Sigmoid colon (tissue), 7 donors: ENCODE measurements around the gene AGBL2. TPM values are rescaled to one million over a fixed set of nuclear protein-coding genes. Genes with fewer than 3 reads are reported as not detected.

ENCODE experiments used
- DNase-seq: peaks from one replicate; pipeline ENCODE4 v3.0.0-alpha.2; 2019
- H3K27ac ChIP-seq, 4 donors: fragments of 200-600 bp; sonication (generic); one replicate each; pipeline ENCODE4 v1.5.1; 2016 to 2019; ENCODE audit warnings: mild to moderate bottlenecking in 1 of 4
- H3K27me3 ChIP-seq, 3 donors: fragments of 200-600 bp; sonication (generic); one replicate each; pipeline ENCODE4 v1.5.1; 2019; ENCODE audit warnings: mild to moderate bottlenecking in 1 of 3
- H3K36me3 ChIP-seq, 4 donors: fragments of 200-600 bp; sonication (generic); one replicate each; pipeline ENCODE4 v1.5.1; 2016 to 2019
- H3K4me1 ChIP-seq, 4 donors: fragments of 200-600 bp; sonication (generic); one replicate each; pipeline ENCODE4 v1.5.1; 2017 to 2019
- H3K4me3 ChIP-seq, 4 donors: fragments of 200-600 bp; sonication (generic); one replicate each; pipeline ENCODE4 v1.5.1; 2017 to 2019; ENCODE audit warnings: mild to moderate bottlenecking in 2 of 4, moderate library complexity in 1 of 4
- H3K9me3 ChIP-seq, 4 donors: fragments of 200-600 bp in 3 of 4; sonication (generic) in 3 of 4; one replicate each; pipeline versions ENCODE4 v1.5.1 to v1.6.1; 2013 to 2019
- EP300 ChIP-seq, 4 donors: sonication (generic); formaldehyde crosslinking; IDR thresholded peaks; one replicate each; pipeline ENCODE4 v1.6.1; 2017; ENCODE audit warnings: antibody characterized with exemption in 4 of 4
- POLR2A ChIP-seq, 2 donors: fragments of 450-650 bp; IDR thresholded peaks; one replicate each; pipeline ENCODE4 v1.6.1; 2016; ENCODE audit warnings: antibody characterized with exemption in 2 of 2, mild to moderate bottlenecking in 2 of 2, moderate library complexity in 2 of 2
- POLR2AphosphoS5 ChIP-seq, 4 donors: sonication (generic); formaldehyde crosslinking; IDR thresholded peaks; one replicate each; pipeline ENCODE4 v1.6.1; 2017; ENCODE audit warnings: antibody characterized with exemption in 4 of 4
- WGBS, 2 donors: extraction: QIAGEN DNeasy Blood & Tissue Kit; methylation state at CpG; one replicate each; pipeline ENCODE4 v1.1.7; 2013; 5-methylcytosine and 5-hydroxymethylcytosine counted together
- intact Hi-C: fragments of 100-400 bp; cut with DNase I; formaldehyde crosslinking; loops from one replicate; pipeline ENCODE4 v1.15.1; 2023
- polyA plus RNA-seq, 3 donors: library from polyadenylated mRNA; stranded (reverse); fragments of 200-250 nt; gene quantifications; one replicate each; pipeline ENCODE4 v1.2.3, GENCODE V29; 2013
- total RNA-seq, 4 donors: library from RNA; depleted of rRNA; stranded (reverse); fragments of >200 nt; gene quantifications; one replicate each; pipeline ENCODE4 v1.1.0, GENCODE V29; 2016
- TF ChIP-seq, protein P1 (sequence below), 4 experiments: fragments of 450-650 bp in 3 of 4; fragments of 200-600 bp in 1 of 4; IDR thresholded peaks; one replicate each; pipeline ENCODE4 v1.5.1; 2016 to 2019; ENCODE audit warnings: antibody characterized with exemption in 4 of 4, mild to moderate bottlenecking in 3 of 4, moderate library complexity in 2 of 4
- donor health status: healthy with polysubstance abuse.
- donor health status: Bipolar disorder and iron deficiency.
- donor health status: healthy.

Gene AGBL2
- total and polyA plus RNA-seq, 7 donors, result 0.33 to 2.2 (median 1.00) TPM; not detected in 3

DNA sequence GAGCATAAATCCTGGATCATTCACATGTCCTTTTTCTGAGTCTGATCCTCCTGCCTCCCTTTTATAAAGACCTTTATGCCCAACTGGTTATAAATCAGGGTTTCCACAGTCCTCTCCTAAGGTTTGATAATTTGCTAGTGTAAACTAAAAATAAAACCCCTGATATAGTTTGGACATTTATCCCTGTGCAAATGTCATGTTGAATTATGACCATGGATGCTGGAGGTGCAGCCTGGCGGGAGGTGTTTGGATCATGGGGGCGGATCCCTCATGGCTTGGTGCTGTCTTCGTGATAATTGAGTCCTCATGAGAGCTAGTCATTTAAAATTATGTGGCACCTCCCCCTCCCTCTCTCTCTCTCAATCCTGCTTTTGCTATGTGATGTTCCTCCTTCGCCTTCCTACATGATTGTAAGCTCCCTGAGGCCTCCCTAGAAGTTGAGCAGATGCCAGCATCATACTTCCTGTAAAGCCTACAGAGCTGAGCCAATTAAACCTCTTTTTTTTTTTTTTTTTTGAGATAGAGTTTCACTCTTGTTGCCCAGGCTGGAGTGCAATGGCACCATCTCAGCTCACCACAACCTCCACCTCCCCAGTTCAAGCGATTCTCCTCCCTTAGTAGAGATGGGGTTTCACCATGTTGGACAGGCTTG, 63.2 kb downstream of the AGBL2 start:
- no peaks in the 10 kb centered on the region for H3K27me3 ChIP-seq
- no peak for TF ChIP-seq EP300 (IDR thresholded peaks at IDR 0.05)
- no peak for TF ChIP-seq POLR2A (IDR thresholded peaks at IDR 0.05)
- no peak for TF ChIP-seq POLR2AphosphoS5 (IDR thresholded peaks at IDR 0.05)
- TF ChIP-seq, protein P1, sequence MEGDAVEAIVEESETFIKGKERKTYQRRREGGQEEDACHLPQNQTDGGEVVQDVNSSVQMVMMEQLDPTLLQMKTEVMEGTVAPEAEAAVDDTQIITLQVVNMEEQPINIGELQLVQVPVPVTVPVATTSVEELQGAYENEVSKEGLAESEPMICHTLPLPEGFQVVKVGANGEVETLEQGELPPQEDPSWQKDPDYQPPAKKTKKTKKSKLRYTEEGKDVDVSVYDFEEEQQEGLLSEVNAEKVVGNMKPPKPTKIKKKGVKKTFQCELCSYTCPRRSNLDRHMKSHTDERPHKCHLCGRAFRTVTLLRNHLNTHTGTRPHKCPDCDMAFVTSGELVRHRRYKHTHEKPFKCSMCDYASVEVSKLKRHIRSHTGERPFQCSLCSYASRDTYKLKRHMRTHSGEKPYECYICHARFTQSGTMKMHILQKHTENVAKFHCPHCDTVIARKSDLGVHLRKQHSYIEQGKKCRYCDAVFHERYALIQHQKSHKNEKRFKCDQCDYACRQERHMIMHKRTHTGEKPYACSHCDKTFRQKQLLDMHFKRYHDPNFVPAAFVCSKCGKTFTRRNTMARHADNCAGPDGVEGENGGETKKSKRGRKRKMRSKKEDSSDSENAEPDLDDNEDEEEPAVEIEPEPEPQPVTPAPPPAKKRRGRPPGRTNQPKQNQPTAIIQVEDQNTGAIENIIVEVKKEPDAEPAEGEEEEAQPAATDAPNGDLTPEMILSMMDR (IDR thresholded peaks at IDR 0.05), result no peak
- H3K9me3 ChIP-seq, result no peaks in the 10 kb centered on the region
- intact Hi-C loops, result no loop called here
- no peak for DNase-seq
- no peaks in the 10 kb centered on the region for H3K4me1 ChIP-seq
- no peak overlapping the region for H3K4me3 ChIP-seq
- WGBS, 2 donors, result 96 to 98% methylated on average over 5 of the region's 5 CpGs
- no peak overlapping the region for H3K27ac ChIP-seq
- no peaks in the 10 kb centered on the region for H3K36me3 ChIP-seq

DNA sequence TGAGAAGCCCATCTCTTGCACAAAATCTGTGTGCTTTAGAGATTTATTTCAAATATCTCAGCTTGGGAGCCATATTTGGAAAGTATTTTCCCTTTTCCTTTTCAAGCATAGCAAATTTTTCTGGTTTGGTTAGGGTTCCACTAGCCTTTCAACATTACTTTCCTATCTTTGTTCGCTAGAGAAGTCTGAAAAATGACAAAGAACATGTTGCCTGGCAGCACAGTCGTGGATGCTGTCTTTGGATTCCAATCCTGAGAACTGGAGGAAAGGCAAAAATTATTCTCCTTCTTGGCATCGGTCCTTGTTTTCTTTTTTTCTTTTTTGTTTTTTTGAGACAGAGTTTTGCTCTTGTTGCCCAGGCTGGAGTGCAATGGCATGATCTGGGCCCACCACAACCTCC, 65.9 kb downstream of the AGBL2 start:
- Histone ChIP-seq H3K36me3 (no peaks in the 10 kb centered on the region), H3K27ac (no peak overlapping the region), H3K27me3 (no peaks in the 10 kb centered on the region), H3K9me3 (no peaks in the 10 kb centered on the region), H3K4me1 (no peaks in the 10 kb centered on the region), H3K4me3 (no peak overlapping the region)
- WGBS, 2 donors, result 81 to 87% methylated on average over 3 of the region's 3 CpGs
- intact Hi-C loops, result no loop called here
- DNase-seq, result no peak
- TF ChIP-seq EP300 (IDR thresholded peaks at IDR 0.05), result no peak
- TF ChIP-seq POLR2AphosphoS5 (IDR thresholded peaks at IDR 0.05), result no peak
- TF ChIP-seq, protein P1 (IDR thresholded peaks at IDR 0.05), result no peak
- TF ChIP-seq POLR2A (IDR thresholded peaks at IDR 0.05), result no peak

DNA sequence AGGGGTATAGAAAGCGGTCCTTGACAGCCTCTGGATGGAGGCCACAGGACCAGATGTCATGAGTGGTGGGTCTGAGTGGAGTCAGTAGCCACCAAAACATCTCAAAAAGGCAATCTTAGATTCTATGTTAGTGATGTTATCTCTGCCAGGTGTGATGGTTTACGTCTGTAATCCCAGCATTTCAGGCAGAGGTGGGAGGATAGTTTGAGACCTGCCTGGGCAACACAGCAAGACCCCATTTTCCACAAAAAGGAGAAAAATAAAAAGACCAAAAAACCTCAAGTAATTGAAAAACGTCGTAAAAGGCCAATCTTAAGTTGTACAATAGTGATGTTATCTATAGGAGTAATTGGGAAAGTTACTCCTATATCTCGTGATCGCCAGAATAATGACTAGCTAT, 69.2 kb downstream of the AGBL2 start:
- TF ChIP-seq POLR2AphosphoS5 (IDR thresholded peaks at IDR 0.05), result no peak
- TF ChIP-seq POLR2A (IDR thresholded peaks at IDR 0.05), result no peak
- TF ChIP-seq, protein P1 (IDR thresholded peaks at IDR 0.05), result no peak
- no peak for TF ChIP-seq EP300 (IDR thresholded peaks at IDR 0.05)
- H3K4me1 ChIP-seq, result peaks cover 0 to 14% (median 9%) of the 10 kb centered on the region in 4 donors
- H3K27ac ChIP-seq, result no peak overlapping the region
- no peaks in the 10 kb centered on the region for H3K36me3 ChIP-seq
- no peak for DNase-seq
- intact Hi-C loops, result no loop called here
- H3K27me3 ChIP-seq, result no peaks in the 10 kb centered on the region
- 90 to 92% methylated on average over 6 of the region's 6 CpGs for WGBS, 2 donors
- no peaks in the 10 kb centered on the region for H3K9me3 ChIP-seq
- H3K4me3 ChIP-seq, result no peak overlapping the region

DNA sequence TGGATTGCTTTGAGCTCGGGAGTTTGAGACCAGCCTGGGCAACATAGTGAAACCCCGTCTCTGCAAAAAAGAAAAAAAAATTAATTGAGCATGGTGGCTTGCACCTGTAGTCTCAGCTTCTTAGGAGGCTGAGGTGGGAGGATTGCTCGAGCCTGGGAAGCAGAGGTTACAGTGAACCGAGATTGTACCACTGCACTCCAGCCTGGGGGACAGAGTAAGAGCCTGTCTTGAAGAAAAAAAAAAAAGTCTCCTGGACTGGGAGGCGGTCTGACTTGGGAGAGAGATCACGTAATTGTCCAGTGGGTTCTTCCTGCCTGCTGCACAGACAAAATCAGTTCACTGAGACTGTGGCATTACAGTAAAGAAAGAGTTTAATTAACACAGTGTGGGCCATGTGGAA, 69.7 kb downstream of the AGBL2 start:
- Histone ChIP-seq H3K4me3 (no peak overlapping the region), H3K4me1 (peaks cover 0 to 18% (median 13%) of the 10 kb centered on the region in 4 donors), H3K9me3 (no peaks in the 10 kb centered on the region), H3K36me3 (no peaks in the 10 kb centered on the region), H3K27ac (no peak overlapping the region), H3K27me3 (no peaks in the 10 kb centered on the region)
- 86 to 89% methylated on average over 6 of the region's 6 CpGs for WGBS, 2 donors
- no peak for TF ChIP-seq POLR2AphosphoS5 (IDR thresholded peaks at IDR 0.05)
- no peak for TF ChIP-seq EP300 (IDR thresholded peaks at IDR 0.05)
- TF ChIP-seq, protein P1 (IDR thresholded peaks at IDR 0.05), result no peak
- no peak for TF ChIP-seq POLR2A (IDR thresholded peaks at IDR 0.05)
- DNase-seq, result no peak
- intact Hi-C loops, result no loop called here
